Suprapubic skin (tissue), 3 donors: ENCODE data around the gene PCBP2.

ENCODE experiments used
- CTCF ChIP-seq, 2 donors: fragments of 200-600 bp in 1 of 2; fragments of 450-650 bp in 1 of 2; sonication (generic) in 1 of 2; IDR thresholded peaks; one replicate each; pipeline ENCODE4 v1.5.1; 2016 to 2019; ENCODE audit warnings: antibody characterized with exemption in 2 of 2, mild to moderate bottlenecking in 1 of 2, moderate library complexity in 1 of 2
- POLR2A ChIP-seq, 2 donors: fragments of 450-650 bp; IDR thresholded peaks; one replicate each; pipeline ENCODE4 v1.6.1; 2017; ENCODE audit warnings: antibody characterized with exemption in 2 of 2, mild to moderate bottlenecking in 2 of 2, moderate library complexity in 2 of 2

- TF ChIP-seq CTCF (IDR thresholded peaks at IDR 0.05) (no peak), POLR2A (IDR thresholded peaks at IDR 0.05) (no peak)
These were observed 32.1 kb downstream of the PCBP2 start for GRCh38 chr12:53483979-53484377.
